A549 (cell line): ENCODE measurements around the gene RAD51B. TPM values are rescaled to one million over a fixed set of nuclear protein-coding genes. Genes with fewer than 3 reads are reported as not detected.
"Not testable (repeated sequence)": the region's sequence is repeated elsewhere in the genome, so short reads cannot be mapped to it uniquely, and the experiment has no call there.

Source experiments
- ATAC-seq, 2 experiments: fragments of 200-7000 bp in 1 of 2; fragments of >200 bp in 1 of 2; cut with Nextera tagmentation in 1 of 2; cut with Tn5 transposase in 1 of 2; 3 replicates each; pipeline versions ENCODE4 v1.8.0 to v1.9.1; 2018 to 2020; ENCODE audit warnings: mild to moderate bottlenecking in 1 of 2, moderate library complexity in 1 of 2
- CTCF ChIA-PET: fragments of 300-600 bp; sonication (Branson Sonifier 250); formaldehyde crosslinking; extraction: SDS; loops from one replicate; lab custom pipeline; 2021; ENCODE audit warnings: antibody characterized with exemption, inconsistent platforms; lab: Yijun Ruan, JAX
- POLR2A ChIA-PET: fragments of 350-600 bp; formaldehyde crosslinking; extraction: SDS; loops from one replicate; lab custom pipeline; 2021; ENCODE audit warnings: antibody characterized with exemption, inconsistent platforms; lab: Yijun Ruan, JAX
- DNase-seq, 2 experiments: peaks; one replicate each; pipeline versions ENCODE4 v3.0.0 to v3.0.0-alpha.2; 2011 to 2016; ENCODE audit warnings: low read depth in 1 of 2, low spot score in 1 of 2
- FAIRE-seq: peaks from 2 replicates; lab custom pipeline; 2011; peaks lifted over from hg19 to GRCh38; lab: Jason Lieb, UNC
- H3K27ac ChIP-seq, 2 experiments: fragments of >200 bp; sonication (Bioruptor Twin); formaldehyde crosslinking; 3 replicates each; pipeline ENCODE4 v1.5.1; 2016 to 2017
- H3K4me1 ChIP-seq: fragments of >200 bp; sonication (Bioruptor Twin); formaldehyde crosslinking; 3 replicates; pipeline ENCODE4 v1.6.1; 2016
- H3K4me2 ChIP-seq: fragments of >200 bp; sonication (Bioruptor Twin); formaldehyde crosslinking; 3 replicates; pipeline ENCODE4 v1.6.1; 2016
- H3K4me3 ChIP-seq: fragments of >200 bp; sonication (Bioruptor Twin); formaldehyde crosslinking; 3 replicates; pipeline ENCODE4 v1.5.1; 2016
- H3K9me3 ChIP-seq: fragments of >200 bp; sonication (Bioruptor Twin); formaldehyde crosslinking; 3 replicates; pipeline ENCODE4 v1.6.1; 2016
- ATOH8 ChIP-seq: fragments of 250-450 bp; sonication (Bioruptor Pico); IDR thresholded peaks from 2 replicates; pipeline ENCODE4 v1.5.0; 2020; ENCODE audit warnings: low read depth, mild to moderate bottlenecking, moderate library complexity
- CBX2 ChIP-seq: fragments of 200-600 bp; sonication (generic); IDR thresholded peaks from 2 replicates; pipeline ENCODE4 v1.6.1; 2016; ENCODE audit warnings: low read depth, mild to moderate bottlenecking, borderline replicate concordance
- CHD2 ChIP-seq: fragments of 150-350 bp; IDR thresholded peaks from 2 replicates; pipeline ENCODE4 v1.6.1; 2014; ENCODE audit warnings: low read length; ENCODE audit not compliant: partially characterized antibody
- CTCF ChIP-seq: fragments of >200 bp; sonication (Bioruptor Twin); formaldehyde crosslinking; IDR thresholded peaks from 3 replicates; pipeline ENCODE4 v1.5.1; 2016
- EHF ChIP-seq: fragments of 250-450 bp; sonication (Bioruptor Pico); IDR thresholded peaks from 2 replicates; pipeline ENCODE4 v1.5.0; 2020; ENCODE audit warnings: mild to moderate bottlenecking
- ELK1 ChIP-seq: fragments of 150-350 bp; IDR thresholded peaks from 2 replicates; pipeline ENCODE4 v1.6.1; 2014; ENCODE audit warnings: low read depth, mild to moderate bottlenecking, low read length
- FOXS1 ChIP-seq: fragments of 250-450 bp; sonication (Bioruptor Pico); IDR thresholded peaks from 2 replicates; pipeline ENCODE4 v1.5.0; 2020; ENCODE audit warnings: mild to moderate bottlenecking, moderate library complexity
- NFE2L2 ChIP-seq: fragments of 150-350 bp; conservative IDR thresholded peaks from 2 replicates; pipeline ENCODE4 v1.6.1; 2014; ENCODE audit warnings: low read length
- NR3C1 ChIP-seq: fragments of >200 bp; sonication (Bioruptor Twin); formaldehyde crosslinking; IDR thresholded peaks from 3 replicates; pipeline ENCODE4 v1.6.1; 2017
- PBX3 ChIP-seq: IDR thresholded peaks from 2 replicates; pipeline ENCODE4 v1.6.1; 2012
- RAD21 ChIP-seq, 2 experiments: fragments of >200 bp in 1 of 2; sonication (Bioruptor Twin) in 1 of 2; formaldehyde crosslinking in 1 of 2; IDR thresholded peaks in 1 of 2; conservative IDR thresholded peaks in 1 of 2; 2 replicates in 1 of 2; 3 replicates in 1 of 2; pipeline ENCODE4 v1.6.1; 2012 to 2018; ENCODE audit warnings: inconsistent platforms in 1 of 2
- RCOR1 ChIP-seq: fragments of 150-350 bp; IDR thresholded peaks from 2 replicates; pipeline ENCODE4 v1.6.1; 2014; ENCODE audit warnings: antibody characterized with exemption, low read length, low read depth
- SMC3 ChIP-seq: fragments of >200 bp; sonication (Bioruptor Twin); formaldehyde crosslinking; IDR thresholded peaks from 3 replicates; pipeline ENCODE4 v1.6.1; 2018; ENCODE audit warnings: inconsistent platforms
- TP53 ChIP-seq: fragments of 250-450 bp; sonication (Bioruptor Pico); IDR thresholded peaks from 2 replicates; pipeline ENCODE4 v1.5.0; 2021; ENCODE audit warnings: mild to moderate bottlenecking, moderate library complexity
- ZSCAN20 ChIP-seq: fragments of 250-450 bp; sonication (Bioruptor Pico); IDR thresholded peaks from 2 replicates; pipeline ENCODE4 v1.8.0; 2022; ENCODE audit warnings: mild to moderate bottlenecking, moderate library complexity
- WGBS: methylation state at CpG from one replicate; pipeline ENCODE4 v1.1.6; 2017; ENCODE audit errors: missing lambda C conversion rate; 5-methylcytosine and 5-hydroxymethylcytosine counted together
- polyA plus RNA-seq, 4 experiments: library from polyadenylated mRNA; depleted of rRNA in 3 of 4; stranded (reverse); fragments of >200 nt; fragmentation: RNase III in 1 of 4; extraction: RNeasy Plus Mini Kit Qiagen cat#74134 plus additional on column Dnase treatment in 1 of 4; gene quantifications; 2 replicates in 3 of 4; 3 replicates in 1 of 4; pipeline ENCODE4 v1.2.3, GENCODE V29; 2011 to 2017

The RAD51B gene
- polyA plus RNA-seq, 2 of the 4 experiments (the other 2 are of a cell fraction) = 7.2 to 10.8 TPM

- ChIA-PET CTCF (no interaction called here), POLR2A (interaction anchor here (1.4 kb wide), 1 partner anchor 15 kb away, joined by 3 read pairs; no protein-coding TSS in a partner anchor)
- no peak for ATAC-seq
- Histone ChIP-seq H3K4me3 (no peak overlapping the region), H3K4me1 (peaks cover 34% of the 10 kb centered on the region), H3K27ac (peak overlapping the region; percentile 86 to 94), H3K9me3 (peaks cover 15% of the 10 kb centered on the region; the same call in 1 of the 3 replicates), H3K4me2 (no peak overlapping the region)
- no peak for TF ChIP-seq TP53 (CRISPR knock-in tag)
- no peak for TF ChIP-seq FOXS1 (CRISPR knock-in tag)
- no peak for TF ChIP-seq NR3C1
- no peak for TF ChIP-seq ZSCAN20
- no peak for TF ChIP-seq RCOR1
- TF ChIP-seq RAD21 (conservative IDR thresholded peaks at IDR 0.05 in 1 of 2, IDR thresholded peaks at IDR 0.05 in 1 of 2) = no peak
- no peak for TF ChIP-seq PBX3
- no peak for TF ChIP-seq CTCF
- TF ChIP-seq CHD2 = no peak
- TF ChIP-seq ATOH8 = no peak
- no peak for TF ChIP-seq ELK1
- no peak for TF ChIP-seq EHF (CRISPR knock-in tag)
- no peak for DNase-seq
- WGBS = 93% methylated on average over 6 of the region's 6 CpGs
- no peak for FAIRE-seq
Observed at GRCh38 chr14:68696721-68697495, 877.3 kb downstream of the RAD51B start.

- WGBS = 93% methylated on average over 14 of the region's 14 CpGs
- H3K4me2 ChIP-seq, FAIRE-seq, POLR2A ChIA-PET, H3K4me3 ChIP-seq, DNase-seq, ATAC-seq: not testable (repeated sequence)
- Histone ChIP-seq H3K27ac (peak overlapping the region in 1 of 2 experiments; percentile 94; a peak in 3 of 6 replicates), H3K4me1 (peaks cover 41% of the 10 kb centered on the region), H3K9me3 (peaks cover 15% of the 10 kb centered on the region; the same call in 1 of the 3 replicates)
- CTCF ChIA-PET = interaction anchor here (1.5 kb wide), 1 partner anchor 757 kb away, joined by 3 read pairs; no protein-coding TSS in a partner anchor
Observed at GRCh38 chr14:68698773-68699172, 879.2 kb downstream of the RAD51B start.

- 97% methylated on average over 6 of the region's 6 CpGs for WGBS
- no peak for ATAC-seq
- no peak for FAIRE-seq
- CTCF ChIA-PET = interaction anchor here (1.6 to 3.5 kb wide), 2 partner anchors 18 to 57 kb away, joined by 5 to 18 read pairs; no protein-coding TSS in a partner anchor
- Histone ChIP-seq H3K4me1 (peaks cover 28% of the 10 kb centered on the region), H3K4me3 (no peak overlapping the region), H3K9me3 (peaks cover 15% of the 10 kb centered on the region; the same call in 1 of the 3 replicates), H3K4me2 (no peak overlapping the region), H3K27ac (peak overlapping the region in 1 of 2 experiments; percentile 51; a peak in 2 of 6 replicates)
- no peak for DNase-seq
- TF ChIP-seq CBX2 (no peak), NFE2L2 (no peak), SMC3 (no peak)
- POLR2A ChIA-PET = no interaction called here
Observed at GRCh38 chr14:68701001-68701741, 881.6 kb downstream of the RAD51B start.
